Motor neuron (in vitro differentiated cells): ENCODE results near the gene ZNF280D. TPM values are rescaled to one million over a fixed set of nuclear protein-coding genes. Genes with fewer than 3 reads are reported as not detected.

ENCODE experiments used
- ATAC-seq, 8 experiments: fragments of 200-7000 bp; cut with Tn5 transposase; replicated peaks in 6 of 8; 2 replicates each; pipeline ENCODE4 v1.8.0; 2021; ENCODE audit warnings: mild to moderate bottlenecking in 8 of 8, moderate library complexity in 8 of 8
- H3K27ac ChIP-seq, 2 donors: fragments of 250-450 bp; sonication (Bioruptor Pico); 2 replicates each; pipeline ENCODE4 v1.9.0; 2021; ENCODE audit warnings: antibody characterized with exemption in 2 of 2, mild to moderate bottlenecking in 2 of 2, moderate library complexity in 1 of 2
- H3K4me1 ChIP-seq, 2 donors: fragments of 250-450 bp; sonication (Bioruptor Pico); replicated peaks in 1 of 2; 2 replicates each; pipeline ENCODE4 v1.6.1; 2021; ENCODE audit warnings: antibody characterized with exemption in 2 of 2, mild to moderate bottlenecking in 2 of 2, moderate library complexity in 1 of 2
- H3K4me3 ChIP-seq, 5 donors: fragments of 250-450 bp; sonication (Bioruptor Pico); 2 replicates each; pipeline ENCODE4 v1.9.0; 2021; ENCODE audit warnings: antibody characterized with exemption in 5 of 5, mild to moderate bottlenecking in 5 of 5, moderate library complexity in 4 of 5
- WGBS, 10 experiments: fragments of 450-650 bp; shearing (Covaris generic); methylation state at CpG; one replicate each; pipeline ENCODE4 v1.0.0; 2022; 5-methylcytosine and 5-hydroxymethylcytosine counted together
- in situ Hi-C, 9 experiments: fragments of 400-800 bp; cut with MboI; loops; one replicate each; pipeline ENCODE4 v1.15.0; 2021; ENCODE audit warnings: low sequenced_read_pairs in 9 of 9, low pct_unique_long_range_greater_than_20kb in 2 of 9; ENCODE audit not compliant: unreplicated experiment in 9 of 9
- total RNA-seq, 8 experiments: library from RNA; unstranded; fragments of 300-600 nt; gene quantifications; 2 replicates each; pipeline versions ENCODE4 v1.2.3 to v1.2.4, GENCODE V29; 2022

Gene ZNF280D
- total RNA-seq, 8 experiments from 2014 or later: 14.6 to 68.1 (median 34.1) TPM

GRCh38 chr15:56679225-56679624, 54.1 kb downstream of the ZNF280D start:
- H3K27ac ChIP-seq: no peak overlapping the region
- no peak for ATAC-seq
- H3K4me3 ChIP-seq: no peak overlapping the region
- in situ Hi-C loops: no loop called here
- peaks cover 0 to 14% of the 10 kb centered on the region in 2 donors for H3K4me1 ChIP-seq

- H3K27ac ChIP-seq: no peak overlapping the region
- peaks cover 0 to 14% of the 10 kb centered on the region in 2 donors for H3K4me1 ChIP-seq
- in situ Hi-C loops: no loop called here
- no peak overlapping the region for H3K4me3 ChIP-seq
- ATAC-seq: no peak
- WGBS, 10 experiments: 77 to 100% (median 95%) methylated on average over 2 to 4 of the region's 4 CpGs
Observed at GRCh38 chr15:56678571-56678970, 54.7 kb downstream of the ZNF280D start.

- Histone ChIP-seq H3K4me3 (no peak overlapping the region), H3K27ac (no peak overlapping the region), H3K4me1 (peaks cover 0 to 14% of the 10 kb centered on the region in 2 donors)
- in situ Hi-C loops: no loop called here
- peak in 2 of 8 experiments; percentile 27 to 36 for ATAC-seq
- WGBS, 10 experiments: 13 to 100% (median 63%) methylated on average over 1 of the region's 1 CpG; no CpG with 5 or more reads in 4 of the 10 experiments
Observed at GRCh38 chr15:56677271-56677670, 56.0 kb downstream of the ZNF280D start.

- no peak overlapping the region for H3K4me3 ChIP-seq
- in situ Hi-C loops: no loop called here
- H3K27ac ChIP-seq: no peak overlapping the region
- H3K4me1 ChIP-seq: peaks cover 0 to 11% of the 10 kb centered on the region in 2 donors
- WGBS, 10 experiments: 45 to 100% (median 83%) methylated on average over 1 of the region's 1 CpG; no CpG with 5 or more reads in 2 of the 10 experiments
- no peak for ATAC-seq
Observed at GRCh38 chr15:56675930-56676329, 57.4 kb downstream of the ZNF280D start.

- Histone ChIP-seq H3K4me3 (no peak overlapping the region), H3K4me1 (peaks cover 0 to 8% of the 10 kb centered on the region in 2 donors), H3K27ac (no peak overlapping the region)
- ATAC-seq: no peak
- in situ Hi-C loops: no loop called here
Observed at GRCh38 chr15:56674857-56675256, 58.5 kb downstream of the ZNF280D start.

GRCh38 chr15:56672721-56673120, 60.6 kb downstream of the ZNF280D start:
- no peak overlapping the region for H3K4me3 ChIP-seq
- ATAC-seq: no peak
- H3K4me1 ChIP-seq: no peaks in the 10 kb centered on the region
- in situ Hi-C loops: no loop called here
- no peak overlapping the region for H3K27ac ChIP-seq

- Histone ChIP-seq H3K27ac (no peak overlapping the region), H3K4me3 (no peak overlapping the region), H3K4me1 (no peaks in the 10 kb centered on the region)
- in situ Hi-C loops: no loop called here
- no peak for ATAC-seq
- WGBS, 10 experiments: 80 to 100% (median 100%) methylated on average over 1 of the region's 1 CpG; no CpG with 5 or more reads in 1 of the 10 experiments
Observed at GRCh38 chr15:56667517-56667916, 65.8 kb downstream of the ZNF280D start.

GRCh38 chr15:56660943-56661342, 72.4 kb downstream of the ZNF280D start:
- in situ Hi-C loops: no loop called here
- Histone ChIP-seq H3K4me1 (no peaks in the 10 kb centered on the region), H3K27ac (no peak overlapping the region), H3K4me3 (no peak overlapping the region)
- ATAC-seq: no peak

- H3K4me3 ChIP-seq: no peak overlapping the region
- in situ Hi-C loops: no loop called here
- ATAC-seq: no peak
- 75 to 100% (median 88%) methylated on average over 1 to 2 of the region's 2 CpGs; no CpG with 5 or more reads in 1 of the 10 experiments for WGBS, 10 experiments
- no peaks in the 10 kb centered on the region for H3K4me1 ChIP-seq
- H3K27ac ChIP-seq: no peak overlapping the region
Observed at GRCh38 chr15:56659197-56659596, 74.1 kb downstream of the ZNF280D start.

- peaks cover 0 to 3% of the 10 kb centered on the region in 2 donors for H3K4me1 ChIP-seq
- no peak for ATAC-seq
- H3K4me3 ChIP-seq: no peak overlapping the region
- WGBS, 10 experiments: 85 to 100% (median 96%) methylated on average over 2 to 3 of the region's 3 CpGs; no CpG with 5 or more reads in 1 of the 10 experiments
- in situ Hi-C loops: no loop called here
- no peak overlapping the region for H3K27ac ChIP-seq
Observed at GRCh38 chr15:56654624-56655023, 78.7 kb downstream of the ZNF280D start.

- no peak overlapping the region for H3K4me3 ChIP-seq
- H3K4me1 ChIP-seq: peaks cover 0 to 3% of the 10 kb centered on the region in 2 donors
- no peak overlapping the region for H3K27ac ChIP-seq
- WGBS, 10 experiments: 50 to 100% (median 75%) methylated on average over 1 of the region's 1 CpG; no CpG with 5 or more reads in 2 of the 10 experiments
- no peak for ATAC-seq
- in situ Hi-C loops: no loop called here
Observed at GRCh38 chr15:56654216-56654615, 79.1 kb downstream of the ZNF280D start.

GRCh38 chr15:56653787-56654186, 79.5 kb downstream of the ZNF280D start:
- in situ Hi-C loops: no loop called here
- no peak for ATAC-seq
- Histone ChIP-seq H3K4me3 (no peak overlapping the region), H3K27ac (no peak overlapping the region), H3K4me1 (peaks cover 0 to 3% of the 10 kb centered on the region in 2 donors)
- WGBS, 10 experiments: 77 to 100% (median 87%) methylated on average over 1 to 3 of the region's 3 CpGs

GRCh38 chr15:56653107-56653506, 80.2 kb downstream of the ZNF280D start:
- ATAC-seq: no peak
- in situ Hi-C loops: no loop called here

GRCh38 chr15:56648311-56648710, 85.0 kb downstream of the ZNF280D start:
- WGBS, 10 experiments: 75 to 100% (median 96%) methylated on average over 1 to 2 of the region's 2 CpGs; no CpG with 5 or more reads in 2 of the 10 experiments
- in situ Hi-C loops: no loop called here
- no peak overlapping the region for H3K4me3 ChIP-seq
- no peaks in the 10 kb centered on the region for H3K4me1 ChIP-seq
- no peak overlapping the region for H3K27ac ChIP-seq
- ATAC-seq: no peak

More at GRCh38 chr15:56653107-56653506, 80.2 kb downstream of the ZNF280D start:
- Histone ChIP-seq H3K27ac (no peak overlapping the region), H3K4me1 (peaks cover 0 to 3% of the 10 kb centered on the region in 2 donors), H3K4me3 (no peak overlapping the region)
